Stimulated activated CD4-positive, alpha-beta T cell treated with anti-CD3 and anti-CD28 coated beads, Interleukin-2, amount 100 ng/mL, for 4 hours (primary cell): ENCODE data around the gene TAF4B.
"Not testable (repeated sequence)": the region's sequence is repeated elsewhere in the genome, so short reads cannot be mapped to it uniquely, and the experiment has no call there.

ENCODE experiments used
- DNase-seq: peaks from one replicate; pipeline ENCODE4 v3.0.0-alpha.2; 2020; ENCODE audit warnings: low read depth

TAF4B gene

GRCh38 chr18:26381555-26381954, 155.3 kb downstream of the TAF4B start:
- DNase-seq, result not testable (repeated sequence)

- no peak for DNase-seq
Measured at GRCh38 chr18:26383454-26384270, 157.4 kb downstream of the TAF4B start.

- DNase-seq, result no peak
Measured at GRCh38 chr18:26386002-26386401, 159.8 kb downstream of the TAF4B start.

GRCh38 chr18:26386441-26386840, 160.2 kb downstream of the TAF4B start:
- no peak for DNase-seq

- DNase-seq, result no peak
Measured at GRCh38 chr18:26394047-26394654, 167.9 kb downstream of the TAF4B start.

GRCh38 chr18:26397019-26397418, 170.8 kb downstream of the TAF4B start:
- no peak for DNase-seq

GRCh38 chr18:26403491-26403890, 177.2 kb downstream of the TAF4B start:
- no peak for DNase-seq

- DNase-seq, result no peak
Measured at GRCh38 chr18:26405190-26405801, 179.1 kb downstream of the TAF4B start.

- DNase-seq, result no peak
Measured at GRCh38 chr18:26406324-26406723, 180.1 kb downstream of the TAF4B start.

- DNase-seq, result no peak
Measured at GRCh38 chr18:26406854-26407517, 180.7 kb downstream of the TAF4B start.

- DNase-seq, result no peak
Measured at GRCh38 chr18:26407736-26408601, 181.7 kb downstream of the TAF4B start.

GRCh38 chr18:26409091-26409490, 182.8 kb downstream of the TAF4B start:
- no peak for DNase-seq

- no peak for DNase-seq
Measured at GRCh38 chr18:26414901-26415440, 188.7 kb downstream of the TAF4B start.

- no peak for DNase-seq
Measured at GRCh38 chr18:26415631-26416030, 189.4 kb downstream of the TAF4B start.

GRCh38 chr18:26416652-26417150, 190.5 kb downstream of the TAF4B start:
- DNase-seq, result no peak

- DNase-seq, result no peak
Measured at GRCh38 chr18:26417190-26417589, 190.9 kb downstream of the TAF4B start.

GRCh38 chr18:26418225-26418624, 192.0 kb downstream of the TAF4B start:
- DNase-seq, result no peak

GRCh38 chr18:26419746-26420145, 193.5 kb downstream of the TAF4B start:
- DNase-seq, result no peak

- no peak for DNase-seq
Measured at GRCh38 chr18:26421503-26421902, 195.3 kb downstream of the TAF4B start.

GRCh38 chr18:26421931-26422330, 195.7 kb downstream of the TAF4B start:
- DNase-seq, result no peak

- no peak for DNase-seq
Measured at GRCh38 chr18:26422472-26423162, 196.4 kb downstream of the TAF4B start.
